ENCODE measurements around the gene REEP1.

- TF ChIP-seq ZSCAN32 (CRISPR knock-in tag; IDR thresholded peaks at IDR 0.05) = no peak
- TF ChIP-seq GATAD2A (IDR thresholded peaks at IDR 0.05) = no peak
- no peak for TF ChIP-seq ZC3H4 (CRISPR knock-in tag; IDR thresholded peaks at IDR 0.05; ENCODE audit: borderline replicate concordance)
- no peak for TF ChIP-seq SMAD1 (IDR thresholded peaks at IDR 0.05; ENCODE audit: low read depth, low read length, partially characterized antibody)
- TF ChIP-seq ZNF778 (CRISPR knock-in tag; IDR thresholded peaks at IDR 0.05) = no peak
- TF ChIP-seq CTCF (IDR thresholded peaks at IDR 0.05 in 2 of 3, conservative IDR thresholded peaks at IDR 0.05 in 1 of 3; ENCODE audit: insufficient read depth in 2 of 3, low read depth in 1 of 3, low read length in 3 of 3) = no peak
- TF ChIP-seq MED1 (CRISPR knock-in tag; IDR thresholded peaks at IDR 0.05; ENCODE audit: borderline replicate concordance) = no peak
- TF ChIP-seq RAD21 (CRISPR knock-in tag; conservative IDR thresholded peaks at IDR 0.05 in 1 of 2, IDR thresholded peaks at IDR 0.05 in 1 of 2) = no peak
- no peak for TF ChIP-seq SRSF3 (IDR thresholded peaks at IDR 0.05; ENCODE audit: insufficient read depth, low read length)
- TF ChIP-seq SOX6 (IDR thresholded peaks at IDR 0.05) = no peak
- TF ChIP-seq NFIC (IDR thresholded peaks at IDR 0.05) = no peak
- TF ChIP-seq MYC (IDR thresholded peaks at IDR 0.05; ENCODE audit: low read depth, low read length) = no peak
- no peak for TF ChIP-seq MYC (CRISPR knock-in tag; IDR thresholded peaks at IDR 0.05; ENCODE audit: borderline replicate concordance, low read depth)
- no peak for TF ChIP-seq SMARCE1 (IDR thresholded peaks at IDR 0.05)
Observed at GRCh38 chr2:86323273-86324021, 14.0 kb downstream of the REEP1 start.
